ENCODE measurements around the gene GOLGB1. TPM values are rescaled to one million over a fixed set of nuclear protein-coding genes. Genes with fewer than 3 reads are reported as not detected.

GOLGB1 gene
- total and polyA plus RNA-seq, 7 donors, result 9.7 to 70.1 (median 44.8) TPM

DNA sequence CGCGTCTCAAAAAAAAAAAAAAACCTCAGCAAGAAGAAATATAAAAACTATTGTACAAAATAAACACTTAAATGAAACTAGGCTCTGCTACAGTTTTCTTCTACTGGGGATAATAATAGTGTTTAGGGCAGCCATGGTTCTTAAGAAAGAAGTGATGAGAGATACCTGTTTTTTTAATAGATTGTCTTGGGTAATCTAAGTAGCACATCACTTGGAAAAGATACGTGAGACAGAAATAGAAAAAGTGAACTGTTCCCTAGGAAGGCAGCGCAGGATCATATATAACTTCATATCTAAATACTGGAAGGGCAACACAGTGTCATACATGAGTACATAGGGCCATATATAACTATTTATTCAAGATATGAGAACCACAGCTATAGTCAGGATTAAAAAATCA, 11.9 kb downstream of the GOLGB1 start:
- no peak overlapping the region for H3K27ac ChIP-seq
- no peak overlapping the region for H3K4me3 ChIP-seq
- WGBS, 2 donors, result 94 to 97% methylated on average over 4 of the region's 4 CpGs
- DNase-seq, result no peak
- H3K27me3 ChIP-seq, result no peaks in the 10 kb centered on the region
- peaks cover 0 to 31% (median 20%) of the 10 kb centered on the region in 4 donors for H3K4me1 ChIP-seq
- TF ChIP-seq POLR2AphosphoS5 (IDR thresholded peaks at IDR 0.05), result no peak
- no peak for TF ChIP-seq EP300 (IDR thresholded peaks at IDR 0.05)
- TF ChIP-seq POLR2A (IDR thresholded peaks at IDR 0.05), result no peak
- no peak for TF ChIP-seq CTCF (IDR thresholded peaks at IDR 0.05)
- H3K36me3 ChIP-seq, result no peaks in the 10 kb centered on the region
- intact Hi-C loops (cut with DNase I), result no loop called here
- H3K9me3 ChIP-seq, result peaks cover 0 to 5% (median 0%) of the 10 kb centered on the region in 4 donors

GRCh38 chr3:121736112-121736511, 13.4 kb downstream of the GOLGB1 start:
- TF ChIP-seq POLR2A (IDR thresholded peaks at IDR 0.05), result no peak
- TF ChIP-seq CTCF (IDR thresholded peaks at IDR 0.05), result no peak
- TF ChIP-seq POLR2AphosphoS5 (IDR thresholded peaks at IDR 0.05), result no peak
- no peak for TF ChIP-seq EP300 (IDR thresholded peaks at IDR 0.05)
- no peak overlapping the region for H3K4me3 ChIP-seq
- WGBS, 2 donors, result 93 to 95% methylated on average over 3 of the region's 3 CpGs
- DNase-seq, result no peak
- H3K36me3 ChIP-seq, result no peaks in the 10 kb centered on the region
- H3K4me1 ChIP-seq, result peaks cover 0 to 36% (median 20%) of the 10 kb centered on the region in 4 donors
- intact Hi-C loops (cut with DNase I), result no loop called here
- H3K27me3 ChIP-seq, result no peaks in the 10 kb centered on the region
- no peaks in the 10 kb centered on the region for H3K9me3 ChIP-seq
- H3K27ac ChIP-seq, result no peak overlapping the region

DNA sequence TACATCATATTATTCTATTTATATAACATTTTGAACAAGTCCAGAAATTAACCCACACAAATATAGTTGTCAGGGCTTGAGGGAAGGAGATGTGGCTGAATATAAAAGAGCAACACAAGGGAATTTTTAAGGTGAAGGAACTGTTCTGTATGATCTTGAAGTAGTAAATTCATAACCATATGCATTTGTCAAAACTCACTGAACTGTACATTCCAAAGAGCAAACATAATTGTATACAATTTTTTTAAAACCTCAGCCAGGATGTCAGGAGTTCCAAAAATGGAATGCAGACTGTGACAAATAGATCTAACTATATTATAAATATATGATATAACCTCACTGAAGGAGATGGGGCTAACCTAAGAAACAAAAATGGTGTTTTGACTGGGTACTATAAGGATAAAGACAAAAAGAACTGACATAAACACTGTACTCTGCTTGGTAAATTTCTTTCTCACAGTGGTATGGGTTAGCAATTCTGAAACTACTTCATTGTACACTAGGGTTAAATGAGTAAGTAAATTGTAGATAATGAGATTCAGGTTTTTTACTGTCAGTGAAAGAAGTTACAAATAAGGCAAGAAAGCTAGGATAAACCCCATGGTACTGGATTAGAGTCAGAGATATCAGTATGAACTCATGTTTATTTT, 14.4 kb downstream of the GOLGB1 start:
- intact Hi-C loops (cut with DNase I), result no loop called here
- H3K36me3 ChIP-seq, result no peaks in the 10 kb centered on the region
- DNase-seq, result no peak
- no peak for TF ChIP-seq EP300 (IDR thresholded peaks at IDR 0.05)
- no peak for TF ChIP-seq POLR2A (IDR thresholded peaks at IDR 0.05)
- no peak for TF ChIP-seq CTCF (IDR thresholded peaks at IDR 0.05)
- H3K4me3 ChIP-seq, result no peak overlapping the region
- no peaks in the 10 kb centered on the region for H3K27me3 ChIP-seq
- no peak overlapping the region for H3K27ac ChIP-seq
- H3K4me1 ChIP-seq, result peaks cover 0 to 42% (median 20%) of the 10 kb centered on the region in 4 donors
- no peaks in the 10 kb centered on the region for H3K9me3 ChIP-seq

DNA sequence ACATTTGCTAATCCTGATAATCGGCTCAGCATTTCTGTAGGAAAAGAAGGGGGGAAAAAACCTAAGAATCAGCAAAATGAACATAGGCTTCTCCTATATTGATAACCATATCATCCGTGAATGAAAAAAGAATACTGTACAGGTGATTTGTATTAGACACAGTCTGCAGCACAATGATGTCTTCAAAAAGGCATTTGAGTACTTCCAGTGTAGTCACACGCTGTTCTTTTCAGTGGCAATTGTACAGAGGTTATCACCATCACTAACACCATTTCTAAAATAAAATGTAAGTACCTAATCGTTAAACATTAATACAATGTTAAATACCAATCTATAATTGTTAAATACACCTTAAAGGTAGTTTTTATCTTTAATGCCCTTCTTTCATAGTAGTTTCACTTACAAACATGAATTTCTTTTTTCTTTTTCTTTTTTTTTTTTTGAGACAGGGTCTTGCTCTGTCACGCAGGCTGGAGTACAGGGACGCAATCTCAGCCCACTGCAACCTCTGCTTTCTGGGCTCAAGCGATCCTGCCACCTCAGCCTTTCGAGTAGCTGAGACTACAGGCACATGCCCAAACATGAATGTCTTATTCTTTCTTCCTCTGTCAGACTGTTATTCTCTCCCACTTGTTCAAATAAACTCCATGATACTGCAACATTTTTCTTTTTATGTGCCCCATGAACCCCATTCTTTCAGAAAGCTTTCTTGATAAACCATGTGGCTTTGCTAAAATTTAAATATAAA, 18.4 kb downstream of the GOLGB1 start:
- intact Hi-C loops (cut with DNase I), result no loop called here
- Histone ChIP-seq H3K4me3 (no peak overlapping the region), H3K27me3 (no peaks in the 10 kb centered on the region), H3K27ac (no peak overlapping the region), H3K9me3 (no peaks in the 10 kb centered on the region), H3K4me1 (peaks cover 0 to 26% (median 12%) of the 10 kb centered on the region in 4 donors), H3K36me3 (peaks cover 4 to 36% (median 13%) of the 10 kb centered on the region in 4 donors)
- TF ChIP-seq POLR2A (IDR thresholded peaks at IDR 0.05), result no peak
- no peak for TF ChIP-seq EP300 (IDR thresholded peaks at IDR 0.05)
- TF ChIP-seq CTCF (IDR thresholded peaks at IDR 0.05), result no peak
- no peak for TF ChIP-seq POLR2AphosphoS5 (IDR thresholded peaks at IDR 0.05)
- DNase-seq, result no peak
- 94 to 95% methylated on average over 8 of the region's 8 CpGs for WGBS, 2 donors
